Epithelial cell of proximal tubule (primary cell): ENCODE data around the gene GSK3B. TPM values are rescaled to one million over a fixed set of nuclear protein-coding genes. Genes with fewer than 3 reads are reported as not detected.

ENCODE experiments used
- DNase-seq: peaks from one replicate; pipeline ENCODE4 v3.0.0-alpha.2; 2011; ENCODE audit warnings: low read depth
- H3K4me3 ChIP-seq: 2 replicates; pipeline ENCODE4 v1.5.1; 2011; ENCODE audit warnings: low read depth, mild to moderate bottlenecking, low read length
- total RNA-seq: library from RNA; depleted of rRNA; stranded (reverse); fragments of >200 nt; gene quantifications from 2 replicates; pipeline ENCODE4 v1.2.3, GENCODE V29; 2015
- TF ChIP-seq, protein P1 (sequence below): conservative IDR thresholded peaks from 2 replicates; pipeline ENCODE4 v1.5.1; 2012; ENCODE audit warnings: low read depth, mild to moderate bottlenecking, low read length

The GSK3B gene
- total RNA-seq, 1 donor from 2014 or later, result 31.7 TPM

DNA sequence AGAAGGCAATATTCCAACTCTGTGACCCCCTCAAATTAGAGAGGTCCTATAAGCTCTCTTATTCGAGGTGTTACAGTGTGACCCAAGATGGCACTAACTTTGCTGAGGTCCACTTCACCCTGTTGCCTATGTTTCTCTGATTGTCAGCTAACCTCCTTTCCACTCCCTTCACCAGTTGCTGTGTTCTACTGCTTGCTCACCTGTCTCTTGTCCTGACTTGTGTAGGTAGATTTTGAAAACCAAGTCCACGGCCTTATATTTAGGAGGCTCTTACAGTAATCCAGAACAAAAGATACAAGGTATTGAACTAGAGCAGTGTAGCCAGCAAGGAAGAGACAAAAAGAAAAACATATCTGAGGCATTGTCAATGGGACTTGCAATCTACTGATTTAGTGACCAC, 20.1 kb upstream of the GSK3B start:
- no peak for DNase-seq
- TF ChIP-seq, protein P1, sequence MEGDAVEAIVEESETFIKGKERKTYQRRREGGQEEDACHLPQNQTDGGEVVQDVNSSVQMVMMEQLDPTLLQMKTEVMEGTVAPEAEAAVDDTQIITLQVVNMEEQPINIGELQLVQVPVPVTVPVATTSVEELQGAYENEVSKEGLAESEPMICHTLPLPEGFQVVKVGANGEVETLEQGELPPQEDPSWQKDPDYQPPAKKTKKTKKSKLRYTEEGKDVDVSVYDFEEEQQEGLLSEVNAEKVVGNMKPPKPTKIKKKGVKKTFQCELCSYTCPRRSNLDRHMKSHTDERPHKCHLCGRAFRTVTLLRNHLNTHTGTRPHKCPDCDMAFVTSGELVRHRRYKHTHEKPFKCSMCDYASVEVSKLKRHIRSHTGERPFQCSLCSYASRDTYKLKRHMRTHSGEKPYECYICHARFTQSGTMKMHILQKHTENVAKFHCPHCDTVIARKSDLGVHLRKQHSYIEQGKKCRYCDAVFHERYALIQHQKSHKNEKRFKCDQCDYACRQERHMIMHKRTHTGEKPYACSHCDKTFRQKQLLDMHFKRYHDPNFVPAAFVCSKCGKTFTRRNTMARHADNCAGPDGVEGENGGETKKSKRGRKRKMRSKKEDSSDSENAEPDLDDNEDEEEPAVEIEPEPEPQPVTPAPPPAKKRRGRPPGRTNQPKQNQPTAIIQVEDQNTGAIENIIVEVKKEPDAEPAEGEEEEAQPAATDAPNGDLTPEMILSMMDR, result no peak
- no peak overlapping the region for H3K4me3 ChIP-seq

DNA sequence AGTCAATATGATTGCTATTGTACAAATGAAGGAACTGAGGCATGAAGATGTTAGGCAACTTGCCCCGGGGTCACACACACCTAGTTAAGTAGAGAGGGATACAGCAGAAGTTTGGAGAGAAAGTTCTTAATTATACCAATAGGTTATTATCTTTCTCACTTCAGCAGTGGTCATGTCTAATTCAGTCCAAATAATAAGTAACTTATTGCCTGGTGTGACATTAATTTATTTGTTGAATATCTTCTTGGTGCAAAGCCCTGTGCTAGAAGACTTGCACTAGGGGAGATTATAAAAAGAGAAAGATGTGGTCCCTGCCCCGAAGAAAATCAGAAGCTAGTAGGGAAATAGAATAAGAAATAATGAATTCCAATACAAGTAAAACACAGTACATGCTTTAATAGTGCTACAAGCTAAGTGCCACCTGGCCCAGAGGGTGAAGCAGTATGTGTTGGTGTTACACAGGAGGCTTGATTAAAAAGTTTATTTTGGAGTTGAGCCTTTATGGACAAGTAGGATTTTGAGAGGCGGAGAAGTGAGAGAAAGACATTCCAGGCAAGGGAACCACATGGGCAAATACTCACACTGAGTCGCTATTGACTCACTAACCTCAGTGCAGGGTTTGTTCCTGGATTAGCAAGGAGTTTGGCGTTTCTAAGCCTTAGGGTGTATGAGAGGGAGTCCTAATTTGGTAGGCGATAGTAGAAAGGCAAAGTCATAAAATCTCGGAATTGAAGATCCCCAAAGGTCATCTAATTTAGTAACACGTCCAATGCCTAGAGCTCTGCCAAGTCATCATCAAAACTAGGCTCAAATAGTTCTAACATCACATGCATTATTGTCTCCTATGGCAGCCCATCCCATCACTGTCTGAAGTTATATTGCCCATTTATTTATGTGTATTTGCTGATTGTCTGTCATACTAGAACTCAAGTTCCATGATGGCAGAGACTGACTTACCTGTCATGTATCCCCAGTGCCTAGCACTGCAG, 19.2 kb upstream of the GSK3B start:
- DNase-seq, result peak; percentile 61
- TF ChIP-seq, protein P1, result no peak
- H3K4me3 ChIP-seq, result no peak overlapping the region

DNA sequence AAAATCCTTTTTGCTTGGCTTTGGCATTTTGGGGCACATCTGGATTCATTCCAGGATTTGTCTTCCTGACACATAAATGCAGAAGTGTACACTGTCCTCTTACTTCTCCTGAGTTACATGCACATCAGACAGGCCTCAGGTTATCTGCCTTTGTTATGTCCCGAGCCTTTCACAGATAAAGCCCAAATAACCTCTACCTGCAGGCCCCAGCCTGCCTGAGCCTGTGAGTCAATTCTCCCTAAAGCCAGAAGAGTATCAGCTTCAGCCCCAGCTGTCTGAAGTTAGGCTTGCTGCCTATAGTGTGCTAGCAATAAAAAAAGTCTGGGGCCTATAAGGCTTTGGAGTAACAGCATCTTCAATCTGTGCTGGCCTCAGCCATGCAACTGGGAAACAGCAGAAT, 17.7 kb upstream of the GSK3B start:
- TF ChIP-seq, protein P1, result no peak
- DNase-seq, result no peak
- H3K4me3 ChIP-seq, result no peak overlapping the region

DNA sequence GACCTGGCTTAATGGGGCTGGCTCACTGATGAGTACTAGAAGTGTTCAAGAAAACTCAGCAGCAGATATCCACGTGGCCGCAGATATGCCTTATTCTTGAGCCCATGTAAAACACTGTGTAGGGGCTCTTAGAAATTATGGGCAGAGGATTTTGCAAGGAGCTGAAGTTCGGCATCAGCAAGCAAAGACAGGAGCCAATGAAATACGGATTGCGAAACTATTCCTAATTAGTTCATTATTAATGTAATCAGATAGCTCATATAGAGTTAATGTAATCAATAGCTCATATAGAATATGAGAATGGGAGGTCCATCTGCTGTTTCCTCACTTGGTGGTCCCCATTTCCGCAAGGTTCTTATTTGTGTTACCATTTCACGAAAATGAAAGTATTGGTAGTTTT, 9.0 kb upstream of the GSK3B start:
- H3K4me3 ChIP-seq, result no peak overlapping the region
- TF ChIP-seq, protein P1, result no peak
- DNase-seq, result no peak

DNA sequence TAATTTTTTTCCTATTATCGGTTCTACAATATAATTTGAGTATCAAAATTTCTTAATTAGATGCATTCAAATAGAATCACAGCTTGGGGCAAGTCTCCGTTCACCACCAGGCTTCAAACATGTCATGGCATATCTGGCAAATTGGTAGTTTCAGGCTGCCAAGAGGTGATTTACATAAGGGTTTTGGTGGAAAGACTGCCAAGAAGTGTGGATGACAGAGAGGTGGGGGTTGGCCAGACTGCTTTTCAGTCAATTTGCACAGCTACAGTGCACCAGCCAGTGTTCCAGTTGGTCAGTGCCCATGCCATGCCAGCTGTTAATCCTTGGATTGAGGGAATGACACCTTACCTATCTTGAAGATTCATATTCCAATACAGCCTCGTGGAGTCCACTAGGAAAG, 8.4 kb upstream of the GSK3B start:
- H3K4me3 ChIP-seq, result no peak overlapping the region
- TF ChIP-seq, protein P1, result no peak
- no peak for DNase-seq

DNA sequence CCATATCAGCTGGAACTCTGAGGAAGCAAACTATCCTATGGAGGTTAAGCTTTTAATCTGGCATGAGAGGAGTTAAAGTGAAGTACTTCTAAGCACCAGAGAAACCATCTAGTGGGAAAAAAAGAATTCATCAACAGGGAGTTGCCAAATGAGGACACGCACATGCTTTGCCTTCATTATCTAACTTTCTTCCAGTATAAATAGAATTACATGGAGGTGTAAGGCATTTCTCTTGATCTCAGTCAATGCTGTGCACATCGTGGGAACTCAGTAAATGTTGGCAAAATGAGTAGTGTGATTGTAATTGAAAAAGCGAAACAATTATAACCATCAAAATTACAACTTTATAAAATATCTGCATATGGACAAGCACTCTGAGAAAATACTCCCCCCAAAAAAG, 8.0 kb upstream of the GSK3B start:
- TF ChIP-seq, protein P1, result no peak
- H3K4me3 ChIP-seq, result no peak overlapping the region
- no peak for DNase-seq

DNA sequence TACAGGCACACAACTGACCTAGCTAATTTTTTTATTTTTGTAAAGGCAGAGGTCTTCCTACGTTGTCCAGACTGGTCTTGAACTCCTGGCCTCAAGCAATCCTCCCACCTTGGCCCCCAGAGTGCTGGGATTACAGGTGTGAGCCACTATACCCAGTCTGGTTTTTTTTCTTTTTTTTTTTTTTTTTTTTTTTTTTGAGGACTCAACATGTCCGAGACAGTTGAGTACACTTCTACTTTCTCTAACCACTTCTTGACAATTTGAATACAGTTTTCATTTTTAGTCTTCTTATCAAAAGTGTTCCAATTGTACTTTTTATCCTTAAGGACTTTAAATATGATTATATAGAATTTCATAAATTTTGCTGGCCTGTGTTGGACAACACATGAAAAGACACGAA, 7.4 kb upstream of the GSK3B start:
- TF ChIP-seq, protein P1, result no peak
- H3K4me3 ChIP-seq, result no peak overlapping the region
- no peak for DNase-seq
